HG02885 (cell line): ENCODE measurements around the gene MCTP1.
"Not testable (repeated sequence)": the region's sequence is repeated elsewhere in the genome, so short reads cannot be mapped to it uniquely, and the experiment has no call there.

Source experiments
- ATAC-seq: cut with Tn5 transposase; IDR thresholded peaks from one replicate; pipeline ENCODE4 v1.9.1; 2021; ENCODE audit warnings: mild to moderate bottlenecking; ENCODE audit not compliant: unreplicated experiment, poor library complexity

MCTP1 gene

DNA sequence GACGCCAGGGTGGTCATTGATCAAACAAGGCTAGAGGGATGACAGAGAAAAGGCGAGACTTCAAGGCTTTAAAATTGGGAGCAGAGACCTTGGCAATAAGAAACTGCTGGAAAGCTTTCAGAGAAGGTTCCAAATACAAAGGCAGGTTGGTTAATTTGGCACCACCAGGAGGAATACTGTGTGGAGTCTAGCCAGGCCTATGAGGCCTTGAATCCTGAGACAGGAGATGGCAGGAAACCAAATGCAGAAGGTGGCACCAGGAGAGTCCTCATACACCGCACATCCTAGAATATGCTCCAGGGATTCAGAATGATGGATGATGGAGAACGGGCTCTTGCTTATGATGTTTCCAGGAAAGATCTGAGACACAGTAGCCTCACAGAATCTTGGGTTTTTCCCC lies 90.0 kb downstream of the MCTP1 start:
- ATAC-seq, result no peak

DNA sequence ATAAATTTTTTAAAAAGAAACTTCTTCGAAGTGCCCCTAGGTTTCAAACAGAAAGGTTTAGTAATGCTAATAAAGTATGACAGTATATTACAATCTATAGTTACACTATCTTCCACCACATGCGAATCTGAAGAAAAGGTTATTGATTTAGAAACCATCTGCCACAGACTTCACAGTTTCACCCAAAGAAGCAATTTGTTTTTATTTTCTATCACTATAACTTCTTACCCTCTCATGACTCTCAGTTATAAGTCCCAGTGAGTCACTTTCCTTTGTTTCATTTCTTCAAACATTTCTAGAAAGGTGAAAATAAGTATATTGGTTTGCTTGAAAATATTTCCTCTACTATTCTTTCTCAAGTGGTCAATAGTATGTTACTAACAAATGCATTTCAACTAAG lies 93.6 kb downstream of the MCTP1 start:
- ATAC-seq, result peak; percentile 92

DNA sequence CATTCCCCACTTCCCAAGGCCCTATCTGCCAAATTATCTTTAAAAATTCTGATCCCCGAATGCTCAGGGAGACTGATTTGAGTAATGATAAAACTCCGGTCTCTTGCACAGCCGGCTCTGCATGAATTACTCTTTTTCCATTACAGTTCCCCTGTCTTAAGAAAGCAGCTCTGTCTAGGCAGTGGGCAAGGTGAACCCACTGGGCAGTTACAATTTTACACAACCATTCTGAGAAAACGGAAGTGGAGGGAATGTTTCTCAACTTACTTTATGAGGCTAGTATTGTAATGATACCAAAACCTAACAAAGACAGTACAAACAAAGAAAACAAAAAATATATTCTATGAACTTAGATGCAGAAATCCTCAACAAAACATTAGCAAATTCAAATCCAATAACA lies 100.0 kb downstream of the MCTP1 start:
- no peak for ATAC-seq

DNA sequence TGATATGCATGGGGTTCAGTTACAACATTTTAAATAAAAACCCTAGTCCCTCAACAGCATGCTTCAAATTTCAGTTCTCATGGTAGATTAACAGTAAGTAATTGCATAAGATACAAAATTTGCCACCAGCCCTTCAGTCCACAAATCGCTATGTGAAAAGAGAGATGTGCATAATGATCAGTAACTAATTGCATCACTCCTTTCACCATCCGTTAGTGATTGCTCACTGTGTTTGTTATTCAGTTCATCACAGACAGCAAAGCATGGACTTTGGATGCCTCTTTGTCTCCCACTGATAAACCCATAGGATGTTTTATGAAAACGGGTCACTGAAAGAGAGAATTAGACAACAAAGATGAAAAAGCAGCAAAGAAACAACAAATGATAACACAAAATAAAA lies 103.2 kb downstream of the MCTP1 start:
- no peak for ATAC-seq

DNA sequence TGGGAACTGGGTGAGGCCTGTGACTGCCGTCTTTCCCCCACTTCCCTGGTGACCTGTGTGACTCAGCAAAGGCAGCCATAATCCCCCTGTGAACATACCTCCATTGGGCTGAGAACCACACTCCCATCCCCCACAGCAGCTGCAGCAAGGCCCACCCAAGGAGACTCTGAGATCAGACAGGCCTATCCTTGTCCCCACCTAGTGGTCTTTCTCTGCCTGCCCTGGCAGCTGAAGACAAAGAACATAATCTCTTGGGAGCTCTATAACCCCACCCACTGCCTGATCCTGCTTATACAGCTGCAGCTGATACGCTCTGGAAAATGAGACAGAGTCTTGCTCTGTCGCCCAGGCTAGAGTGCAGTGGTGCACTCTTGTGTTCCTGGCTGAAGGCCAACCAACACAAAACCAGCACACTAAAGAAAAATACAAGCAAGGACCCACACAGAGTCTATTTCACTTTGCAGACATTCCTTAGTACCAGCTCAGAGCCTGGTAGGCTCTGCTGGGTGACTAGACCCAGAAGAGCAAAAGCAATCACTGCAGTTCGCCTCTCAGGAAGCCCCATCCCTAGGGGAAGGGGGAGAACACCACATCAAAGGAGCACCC lies 106.7 kb downstream of the MCTP1 start:
- ATAC-seq, result no peak

DNA sequence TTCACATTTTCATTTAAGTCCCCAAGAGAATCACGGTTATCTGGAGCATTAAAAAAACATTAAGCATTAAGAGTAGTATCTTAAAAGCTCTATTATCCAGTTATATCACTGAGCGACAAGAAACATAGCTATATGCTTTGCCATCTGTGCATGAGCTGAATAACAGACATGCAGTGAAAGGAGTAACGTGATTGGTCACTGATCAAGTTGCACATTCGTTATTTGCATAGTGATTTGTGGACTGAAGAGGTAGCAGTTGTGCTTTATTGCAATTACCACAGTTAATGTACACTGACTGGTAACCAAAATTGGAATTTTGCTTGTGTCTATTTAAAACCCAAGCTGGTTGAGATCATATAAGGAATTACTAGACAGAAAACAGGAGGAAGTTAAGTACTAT lies 107.4 kb downstream of the MCTP1 start:
- no peak for ATAC-seq

DNA sequence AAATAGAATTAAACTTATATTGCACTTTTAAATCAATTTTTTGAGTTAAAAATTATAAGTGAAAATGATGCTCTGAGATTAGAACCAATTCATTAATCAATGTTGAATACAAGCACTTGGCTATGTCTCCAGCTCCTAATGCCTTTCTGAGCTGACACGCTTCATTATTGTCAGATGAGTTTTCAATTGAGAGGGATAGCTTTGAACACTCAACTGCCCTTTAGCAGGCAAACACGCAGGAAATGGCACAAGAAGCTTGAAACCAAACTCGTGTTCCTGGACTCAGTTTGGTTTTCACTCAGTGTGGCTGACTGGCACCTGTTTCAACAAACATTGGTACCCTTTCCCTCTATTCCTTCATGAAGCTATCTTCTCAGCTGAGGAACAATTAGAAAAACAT lies 109.8 kb downstream of the MCTP1 start:
- ATAC-seq, result no peak

DNA sequence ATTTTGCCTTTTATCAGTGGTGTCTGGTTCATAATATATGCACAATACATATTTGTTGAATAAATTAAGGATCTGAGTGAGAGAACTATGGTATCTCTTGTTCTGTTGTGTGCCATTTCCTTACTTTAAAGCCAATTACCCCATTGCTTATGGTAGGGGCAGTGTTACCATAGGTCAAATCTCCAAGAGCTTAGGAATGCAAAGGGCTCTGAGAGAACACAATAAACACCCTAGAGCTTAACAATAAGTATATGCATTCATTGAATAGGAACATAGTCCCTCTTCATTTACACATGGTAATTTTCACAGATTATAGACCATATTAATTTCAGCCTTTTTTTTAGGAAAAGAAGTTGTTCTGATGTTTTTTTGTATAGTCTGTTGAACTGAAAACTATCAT lies 112.2 kb downstream of the MCTP1 start:
- ATAC-seq, result no peak

DNA sequence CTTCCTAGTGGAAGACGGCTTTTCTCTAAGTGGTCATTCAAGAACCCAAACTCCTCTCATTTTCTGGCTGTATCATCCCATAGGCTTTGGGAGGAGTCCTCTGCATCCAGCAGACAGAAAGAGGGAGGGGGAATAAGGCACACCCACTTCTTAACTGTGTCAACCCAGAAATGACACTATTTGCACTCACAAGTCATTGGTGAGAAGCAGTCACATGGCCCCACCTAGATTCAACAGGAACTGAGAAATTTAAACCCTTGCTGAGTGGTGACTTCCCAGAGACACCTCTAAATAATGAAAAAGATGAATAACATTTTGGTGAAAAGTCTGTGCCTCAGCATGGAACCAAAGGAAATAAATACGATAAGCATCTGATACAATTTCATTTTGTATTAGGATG lies 120.0 kb downstream of the MCTP1 start:
- no peak for ATAC-seq

DNA sequence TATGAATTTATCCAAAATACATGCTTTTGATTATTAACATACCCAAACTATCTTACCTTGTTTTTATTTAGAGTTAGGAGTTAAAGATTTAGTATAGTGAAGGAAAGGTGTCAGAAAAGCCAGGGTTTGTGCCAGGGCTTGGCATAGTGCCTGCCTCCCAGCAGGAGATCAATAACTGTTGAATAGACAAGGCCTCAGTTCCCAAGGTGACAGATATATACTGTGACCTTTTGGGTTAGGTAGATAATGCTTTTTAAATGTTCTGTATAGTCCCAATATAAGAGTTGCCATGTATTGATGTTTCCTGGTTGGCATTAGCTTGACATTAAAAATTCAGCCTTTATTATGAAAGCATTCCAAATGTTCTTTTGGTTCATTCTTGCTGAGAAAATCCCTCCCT lies 121.8 kb downstream of the MCTP1 start:
- ATAC-seq, result no peak

DNA sequence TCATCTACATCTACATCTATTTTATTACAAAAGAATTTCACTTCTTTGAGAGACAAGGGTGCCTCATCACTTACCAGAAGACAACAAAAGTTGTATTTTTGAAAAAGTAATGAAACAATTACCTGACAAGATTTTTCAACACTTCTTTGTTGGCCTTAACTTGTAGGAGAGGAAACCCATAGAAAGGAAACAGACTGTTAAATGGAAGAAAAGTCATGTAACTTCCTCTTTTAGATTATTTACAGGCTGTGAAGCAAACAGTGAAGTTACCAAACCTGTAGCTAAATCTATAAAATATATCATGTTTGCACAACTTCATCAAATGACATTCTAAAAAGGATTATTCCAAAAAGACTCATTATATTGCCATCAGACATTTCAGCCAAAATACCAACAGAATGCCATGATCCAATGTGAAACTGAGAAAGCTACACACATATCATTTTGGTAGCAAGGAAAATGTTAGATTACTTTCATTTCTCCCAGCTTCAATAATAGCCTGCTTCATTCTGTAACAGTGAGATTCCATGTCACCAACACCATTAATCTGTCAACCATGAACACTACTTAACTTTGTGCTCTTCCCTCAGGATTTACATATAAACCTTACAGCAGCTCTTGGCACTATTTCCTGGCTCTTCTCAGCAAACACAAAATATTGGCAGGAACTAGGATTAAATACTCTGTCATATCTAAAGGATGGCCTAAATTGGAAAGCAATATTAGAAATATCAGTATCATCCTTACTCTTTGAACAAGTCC lies 122.5 kb downstream of the MCTP1 start:
- peak; percentile 62 for ATAC-seq

DNA sequence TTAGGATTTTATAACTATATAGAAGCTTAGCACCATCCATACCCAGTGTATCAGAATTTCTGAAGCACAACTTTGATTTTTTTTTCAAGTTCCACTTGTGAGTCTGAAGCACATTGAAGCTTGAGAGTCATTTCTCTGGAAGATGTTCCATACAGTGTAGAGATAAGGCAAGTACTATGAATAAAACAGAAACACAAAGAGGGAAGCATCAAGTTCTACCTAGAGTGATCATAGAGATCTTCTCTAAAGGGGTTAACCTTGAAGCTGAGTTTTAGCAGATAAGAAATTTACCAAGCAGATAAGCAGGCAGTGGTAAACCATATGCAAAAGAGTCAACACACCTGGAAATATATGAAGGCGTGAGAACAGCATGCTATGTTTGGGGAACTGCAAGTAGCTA lies 125.3 kb downstream of the MCTP1 start:
- ATAC-seq, result no peak

DNA sequence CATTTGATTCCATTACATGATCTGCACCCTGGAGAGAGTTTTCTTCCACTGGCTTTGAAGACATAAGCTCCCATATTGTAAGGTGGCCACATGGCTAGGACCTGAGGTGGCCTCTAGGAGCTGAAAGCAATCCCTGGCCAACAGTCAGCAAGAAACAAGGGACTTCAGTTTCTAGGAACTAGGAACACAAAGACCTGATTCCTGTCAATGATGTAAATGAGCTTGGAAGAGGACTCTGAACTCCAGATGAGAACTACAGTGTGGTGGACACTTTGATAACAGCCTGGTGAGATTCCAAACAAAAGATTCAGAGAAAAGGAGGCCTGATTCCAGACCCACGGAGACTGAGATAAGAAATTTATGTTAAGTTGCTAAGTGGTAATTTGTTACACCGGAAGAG lies 129.0 kb downstream of the MCTP1 start:
- no peak for ATAC-seq

DNA sequence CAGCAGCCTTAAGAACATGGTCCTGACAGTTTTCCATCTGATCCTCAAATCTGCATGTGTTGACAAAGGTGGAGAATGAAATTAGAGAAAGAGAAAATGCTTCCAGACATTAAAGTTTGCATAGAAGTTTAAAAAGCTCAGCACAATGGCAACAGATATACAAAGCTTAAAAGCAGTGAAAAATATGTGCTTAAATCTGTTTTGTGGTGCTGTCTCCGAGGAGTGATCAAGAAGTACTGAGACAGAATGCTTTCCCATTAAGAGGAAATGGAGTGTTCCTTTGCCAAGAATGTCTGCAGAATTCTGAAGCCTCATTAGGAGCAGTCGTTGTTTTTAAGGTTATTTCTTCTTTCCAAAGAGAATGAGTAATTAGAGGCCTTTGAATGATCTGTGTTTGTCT lies 131.4 kb downstream of the MCTP1 start:
- ATAC-seq, result no peak

DNA sequence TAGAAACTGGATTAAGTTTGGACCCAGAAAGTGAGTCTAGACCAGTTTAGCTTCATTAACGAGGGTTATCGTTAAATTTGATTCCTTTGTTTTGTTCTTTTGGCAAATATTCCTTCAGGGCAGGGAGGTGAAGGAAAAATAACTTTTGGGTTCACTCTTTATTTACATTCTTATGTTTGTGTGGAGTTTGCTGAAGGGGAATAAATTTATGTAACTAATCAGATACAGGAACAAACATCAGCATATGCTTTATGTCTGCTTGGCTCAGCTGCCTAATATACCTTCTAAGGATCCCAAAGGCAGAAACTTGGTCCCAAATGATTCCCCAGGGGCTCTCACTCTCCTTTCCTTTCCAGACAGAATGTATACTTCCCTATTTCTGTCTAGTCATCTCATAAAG lies 132.4 kb downstream of the MCTP1 start:
- ATAC-seq, result no peak

DNA sequence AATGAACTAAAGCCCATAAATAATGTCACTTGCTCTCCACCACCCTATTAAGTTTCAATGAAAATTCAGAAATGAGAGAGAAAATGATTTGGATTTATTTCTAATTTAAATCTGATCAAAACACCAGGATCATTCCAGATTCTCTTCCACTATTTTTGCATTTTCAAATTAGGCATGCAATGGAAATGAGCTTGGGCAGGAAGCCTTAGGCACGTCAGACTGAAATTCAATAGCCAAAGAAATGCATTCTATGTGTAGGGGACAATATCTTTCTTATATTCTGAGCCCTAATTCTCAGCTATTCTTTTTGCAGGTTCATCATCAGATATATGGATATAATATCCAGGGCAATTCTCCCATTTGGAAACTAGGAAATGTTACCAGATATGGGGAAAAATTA lies 132.8 kb downstream of the MCTP1 start:
- no peak for ATAC-seq

DNA sequence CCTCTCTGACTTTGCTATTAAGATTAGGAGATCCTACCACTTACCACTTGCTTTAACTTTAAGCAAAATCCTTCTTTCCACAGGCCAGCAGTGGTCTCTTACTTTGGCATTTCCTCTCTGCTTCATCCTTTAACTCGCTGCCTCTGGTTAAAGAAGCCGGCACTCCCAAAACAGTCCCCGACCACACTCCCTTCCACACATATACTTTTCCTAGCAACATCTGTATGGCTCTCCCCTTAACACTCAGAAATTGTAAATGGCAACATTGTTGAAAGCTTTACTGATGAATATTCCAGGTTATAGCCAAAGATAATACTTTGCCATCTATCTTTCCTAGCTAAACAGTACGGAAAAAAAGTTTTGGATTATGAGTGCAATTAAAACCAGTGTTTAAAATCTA lies 133.2 kb downstream of the MCTP1 start:
- ATAC-seq, result no peak

DNA sequence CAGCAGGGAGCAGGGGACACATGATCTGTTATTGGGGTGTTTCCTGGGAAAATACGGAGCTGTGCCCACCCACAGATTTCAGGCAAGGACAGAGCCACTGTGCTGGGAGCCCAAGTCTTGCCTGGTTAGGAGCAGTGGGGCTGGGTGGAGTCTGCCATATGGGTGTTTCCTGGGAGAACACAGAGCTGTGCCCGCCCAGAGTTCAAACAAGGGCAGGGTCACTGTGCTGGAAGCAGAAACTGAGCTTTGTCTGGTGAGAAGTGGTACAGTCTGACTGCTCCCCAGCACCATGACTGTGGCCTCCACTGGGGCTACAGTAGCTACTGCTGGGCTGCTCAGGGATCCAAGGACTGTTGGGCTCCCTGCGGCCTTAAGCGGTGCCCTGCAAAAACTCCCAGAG lies 135.5 kb downstream of the MCTP1 start:
- no peak for ATAC-seq

DNA sequence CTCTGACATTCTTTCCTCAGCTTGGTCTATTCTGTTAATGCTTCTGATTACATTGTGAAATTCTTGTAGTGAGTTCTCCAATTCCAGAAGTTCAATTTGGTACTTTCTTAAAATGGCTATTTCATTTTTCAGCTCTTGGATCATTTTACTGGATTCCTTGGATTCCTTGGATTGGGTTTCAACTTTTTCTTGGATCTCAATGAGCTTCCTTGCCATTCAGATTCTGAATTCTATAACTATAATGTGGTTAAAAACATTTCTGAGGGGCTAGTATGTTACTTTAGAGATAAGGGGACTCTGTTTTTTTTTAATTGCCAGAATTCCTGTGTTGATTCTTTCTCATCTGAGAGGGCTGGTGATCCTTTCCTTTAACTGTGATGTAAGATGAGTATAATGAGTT lies 136.4 kb downstream of the MCTP1 start:
- no peak for ATAC-seq

DNA sequence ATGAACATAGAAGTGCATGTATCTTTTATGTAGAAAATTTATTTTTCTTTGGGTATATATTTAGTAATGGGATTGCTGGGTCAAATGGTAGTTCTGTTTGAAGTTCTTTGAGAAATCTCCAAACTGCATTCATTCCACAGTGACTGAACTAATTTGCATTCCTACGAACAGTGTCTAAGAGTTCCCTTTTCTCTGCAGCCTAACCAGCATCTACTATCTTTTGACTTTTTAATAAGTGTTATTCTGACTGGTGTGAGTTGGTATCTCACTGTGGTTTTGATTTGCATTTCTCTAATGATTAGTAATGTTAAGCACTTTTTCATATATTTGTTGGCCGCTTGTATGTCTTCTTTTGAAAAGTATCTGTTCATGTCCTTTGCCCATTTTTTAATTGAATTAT lies 141.0 kb downstream of the MCTP1 start:
- ATAC-seq, result not testable (repeated sequence)

DNA sequence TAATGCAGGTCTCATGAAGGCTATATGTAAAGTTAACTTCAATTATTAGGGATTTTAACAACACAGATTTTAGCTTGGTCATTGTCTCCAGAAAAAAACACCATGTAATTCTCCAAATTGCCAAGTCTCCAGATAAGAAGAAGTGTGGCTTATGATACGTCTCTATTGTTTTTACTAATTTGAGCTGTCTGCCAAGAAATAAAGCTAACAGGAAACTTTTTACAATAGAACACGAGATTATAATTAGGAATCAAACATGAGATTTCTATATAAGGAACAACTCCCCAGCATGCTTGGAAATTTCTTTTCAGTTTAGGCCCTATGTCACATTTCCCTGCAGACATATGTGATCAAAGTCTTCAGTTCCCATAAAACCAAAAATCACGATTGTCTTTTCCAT lies 142.7 kb downstream of the MCTP1 start:
- ATAC-seq, result no peak

DNA sequence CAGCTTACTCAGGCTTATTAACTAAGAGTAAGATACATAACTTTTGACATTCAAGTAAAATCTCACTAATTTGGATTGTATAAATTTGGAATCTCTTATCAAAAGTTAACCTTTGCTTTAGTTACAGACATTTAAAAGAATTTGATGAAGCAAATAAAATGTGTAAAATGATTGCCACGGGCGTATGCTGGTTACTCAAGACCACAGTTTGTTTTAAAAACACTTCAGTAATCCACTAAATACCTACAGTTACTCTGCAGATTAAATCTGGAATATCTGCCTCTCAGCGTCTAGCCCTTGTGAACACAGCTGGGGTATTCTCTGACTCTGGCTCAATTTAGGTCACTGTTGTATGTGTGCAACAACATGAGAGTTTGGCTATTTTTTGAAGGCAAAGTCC lies 143.8 kb downstream of the MCTP1 start:
- ATAC-seq, result no peak
